ENCODE data around the gene DRAM1. TPM values are rescaled to one million over a fixed set of nuclear protein-coding genes. Genes with fewer than 3 reads are reported as not detected.

The DRAM1 gene
- total RNA-seq, 1 experiment from 2014 or later = 6.9 TPM

- TF ChIP-seq, protein P1, sequence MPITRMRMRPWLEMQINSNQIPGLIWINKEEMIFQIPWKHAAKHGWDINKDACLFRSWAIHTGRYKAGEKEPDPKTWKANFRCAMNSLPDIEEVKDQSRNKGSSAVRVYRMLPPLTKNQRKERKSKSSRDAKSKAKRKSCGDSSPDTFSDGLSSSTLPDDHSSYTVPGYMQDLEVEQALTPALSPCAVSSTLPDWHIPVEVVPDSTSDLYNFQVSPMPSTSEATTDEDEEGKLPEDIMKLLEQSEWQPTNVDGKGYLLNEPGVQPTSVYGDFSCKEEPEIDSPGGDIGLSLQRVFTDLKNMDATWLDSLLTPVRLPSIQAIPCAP (CRISPR knock-in tag; IDR thresholded peaks at IDR 0.05) = no peak
These were observed 69.9 kb downstream of the DRAM1 start (continued) for GRCh38 chr12:101947316-101947715.

DNA sequence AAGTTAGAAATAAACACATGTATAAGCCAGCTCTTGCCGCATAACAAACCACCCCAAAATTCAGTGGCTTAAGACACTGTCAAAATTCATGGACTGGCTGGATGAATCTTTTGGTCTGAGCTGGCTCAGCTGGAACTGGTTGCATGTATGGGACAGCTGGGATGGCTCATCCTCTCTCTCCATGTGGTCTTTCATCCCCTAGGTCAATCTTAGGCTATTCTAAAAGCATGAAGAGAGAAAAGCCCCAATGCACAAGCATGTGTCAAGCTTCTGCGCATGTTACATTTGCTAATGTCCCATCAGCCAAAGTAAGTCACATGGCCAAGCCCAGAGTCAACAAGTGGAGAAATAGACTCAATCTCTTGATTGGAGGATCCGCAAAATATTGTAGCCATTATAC is 71.0 kb downstream of the DRAM1 start:
- TF ChIP-seq FOXK1 (CRISPR knock-in tag; IDR thresholded peaks at IDR 0.05) = no peak
- no peak overlapping the region for H3K27ac Mint-ChIP-seq
- no peaks in the 10 kb centered on the region for H3K27me3 Mint-ChIP-seq (ENCODE audit: low read depth)
- POLR2A ChIA-PET = no interaction called here
- H3K36me3 Mint-ChIP-seq = no peaks in the 10 kb centered on the region
- CTCF ChIA-PET = interaction anchor here (1.4 kb wide), 1 partner anchor 863 kb away, joined by 3 read pairs; no protein-coding TSS in a partner anchor
- DNase-seq (ENCODE audit: low spot score) (no peak), ATAC-seq (no peak)
- H3K4me3 Mint-ChIP-seq = no peak overlapping the region
- H3K9me3 Mint-ChIP-seq = peaks cover 10% of the 10 kb centered on the region
- H3K4me1 Mint-ChIP-seq = no peaks in the 10 kb centered on the region

GRCh38 chr12:101951002-101951670 is 73.8 kb downstream of the DRAM1 start:
- Mint-ChIP-seq H3K27me3 (ENCODE audit: low read depth) (no peaks in the 10 kb centered on the region), H3K27ac (no peak overlapping the region), H3K4me3 (no peak overlapping the region), H3K9me3 (peaks cover 10% of the 10 kb centered on the region), H3K4me1 (no peaks in the 10 kb centered on the region), H3K36me3 (no peaks in the 10 kb centered on the region)
- TF ChIP-seq PREB (CRISPR knock-in tag; IDR thresholded peaks at IDR 0.05; ENCODE audit: borderline replicate concordance) (no peak), RORB (CRISPR knock-in tag; IDR thresholded peaks at IDR 0.05) (no peak), USF2 (CRISPR knock-in tag; IDR thresholded peaks at IDR 0.05) (no peak), ZNF121 (CRISPR knock-in tag; IDR thresholded peaks at IDR 0.05) (no peak), ZNF416 (CRISPR knock-in tag; IDR thresholded peaks at IDR 0.05) (no peak), JUN (CRISPR knock-in tag; IDR thresholded peaks at IDR 0.05) (no peak), RELA (CRISPR knock-in tag; IDR thresholded peaks at IDR 0.05; ENCODE audit: borderline replicate concordance) (no peak), NFE2L1 (CRISPR knock-in tag; IDR thresholded peaks at IDR 0.05) (no peak), GRHL2 (CRISPR knock-in tag; IDR thresholded peaks at IDR 0.05; ENCODE audit: insufficient replicate concordance, severe bottlenecking) (no peak), FOXK1 (CRISPR knock-in tag; IDR thresholded peaks at IDR 0.05) (no peak), ATF1 (CRISPR knock-in tag; IDR thresholded peaks at IDR 0.05) (no peak), KAT7 (CRISPR knock-in tag; IDR thresholded peaks at IDR 0.05; ENCODE audit: borderline replicate concordance) (no peak)
- TF ChIP-seq, protein P2, sequence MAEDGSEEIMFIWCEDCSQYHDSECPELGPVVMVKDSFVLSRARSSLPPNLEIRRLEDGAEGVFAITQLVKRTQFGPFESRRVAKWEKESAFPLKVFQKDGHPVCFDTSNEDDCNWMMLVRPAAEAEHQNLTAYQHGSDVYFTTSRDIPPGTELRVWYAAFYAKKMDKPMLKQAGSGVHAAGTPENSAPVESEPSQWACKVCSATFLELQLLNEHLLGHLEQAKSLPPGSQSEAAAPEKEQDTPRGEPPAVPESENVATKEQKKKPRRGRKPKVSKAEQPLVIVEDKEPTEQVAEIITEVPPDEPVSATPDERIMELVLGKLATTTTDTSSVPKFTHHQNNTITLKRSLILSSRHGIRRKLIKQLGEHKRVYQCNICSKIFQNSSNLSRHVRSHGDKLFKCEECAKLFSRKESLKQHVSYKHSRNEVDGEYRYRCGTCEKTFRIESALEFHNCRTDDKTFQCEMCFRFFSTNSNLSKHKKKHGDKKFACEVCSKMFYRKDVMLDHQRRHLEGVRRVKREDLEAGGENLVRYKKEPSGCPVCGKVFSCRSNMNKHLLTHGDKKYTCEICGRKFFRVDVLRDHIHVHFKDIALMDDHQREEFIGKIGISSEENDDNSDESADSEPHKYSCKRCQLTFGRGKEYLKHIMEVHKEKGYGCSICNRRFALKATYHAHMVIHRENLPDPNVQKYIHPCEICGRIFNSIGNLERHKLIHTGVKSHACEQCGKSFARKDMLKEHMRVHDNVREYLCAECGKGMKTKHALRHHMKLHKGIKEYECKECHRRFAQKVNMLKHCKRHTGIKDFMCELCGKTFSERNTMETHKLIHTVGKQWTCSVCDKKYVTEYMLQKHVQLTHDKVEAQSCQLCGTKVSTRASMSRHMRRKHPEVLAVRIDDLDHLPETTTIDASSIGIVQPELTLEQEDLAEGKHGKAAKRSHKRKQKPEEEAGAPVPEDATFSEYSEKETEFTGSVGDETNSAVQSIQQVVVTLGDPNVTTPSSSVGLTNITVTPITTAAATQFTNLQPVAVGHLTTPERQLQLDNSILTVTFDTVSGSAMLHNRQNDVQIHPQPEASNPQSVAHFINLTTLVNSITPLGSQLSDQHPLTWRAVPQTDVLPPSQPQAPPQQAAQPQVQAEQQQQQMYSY (CRISPR knock-in tag; IDR thresholded peaks at IDR 0.05) = no peak
- TF ChIP-seq, protein P3, sequence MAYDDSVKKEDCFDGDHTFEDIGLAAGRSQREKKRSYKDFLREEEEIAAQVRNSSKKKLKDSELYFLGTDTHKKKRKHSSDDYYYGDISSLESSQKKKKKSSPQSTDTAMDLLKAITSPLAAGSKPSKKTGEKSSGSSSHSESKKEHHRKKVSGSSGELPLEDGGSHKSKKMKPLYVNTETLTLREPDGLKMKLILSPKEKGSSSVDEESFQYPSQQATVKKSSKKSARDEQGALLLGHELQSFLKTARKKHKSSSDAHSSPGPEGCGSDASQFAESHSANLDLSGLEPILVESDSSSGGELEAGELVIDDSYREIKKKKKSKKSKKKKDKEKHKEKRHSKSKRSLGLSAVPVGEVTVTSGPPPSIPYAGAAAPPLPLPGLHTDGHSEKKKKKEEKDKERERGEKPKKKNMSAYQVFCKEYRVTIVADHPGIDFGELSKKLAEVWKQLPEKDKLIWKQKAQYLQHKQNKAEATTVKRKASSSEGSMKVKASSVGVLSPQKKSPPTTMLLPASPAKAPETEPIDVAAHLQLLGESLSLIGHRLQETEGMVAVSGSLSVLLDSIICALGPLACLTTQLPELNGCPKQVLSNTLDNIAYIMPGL (CRISPR knock-in tag; IDR thresholded peaks at IDR 0.05) = no peak
- TF ChIP-seq, protein P4, sequence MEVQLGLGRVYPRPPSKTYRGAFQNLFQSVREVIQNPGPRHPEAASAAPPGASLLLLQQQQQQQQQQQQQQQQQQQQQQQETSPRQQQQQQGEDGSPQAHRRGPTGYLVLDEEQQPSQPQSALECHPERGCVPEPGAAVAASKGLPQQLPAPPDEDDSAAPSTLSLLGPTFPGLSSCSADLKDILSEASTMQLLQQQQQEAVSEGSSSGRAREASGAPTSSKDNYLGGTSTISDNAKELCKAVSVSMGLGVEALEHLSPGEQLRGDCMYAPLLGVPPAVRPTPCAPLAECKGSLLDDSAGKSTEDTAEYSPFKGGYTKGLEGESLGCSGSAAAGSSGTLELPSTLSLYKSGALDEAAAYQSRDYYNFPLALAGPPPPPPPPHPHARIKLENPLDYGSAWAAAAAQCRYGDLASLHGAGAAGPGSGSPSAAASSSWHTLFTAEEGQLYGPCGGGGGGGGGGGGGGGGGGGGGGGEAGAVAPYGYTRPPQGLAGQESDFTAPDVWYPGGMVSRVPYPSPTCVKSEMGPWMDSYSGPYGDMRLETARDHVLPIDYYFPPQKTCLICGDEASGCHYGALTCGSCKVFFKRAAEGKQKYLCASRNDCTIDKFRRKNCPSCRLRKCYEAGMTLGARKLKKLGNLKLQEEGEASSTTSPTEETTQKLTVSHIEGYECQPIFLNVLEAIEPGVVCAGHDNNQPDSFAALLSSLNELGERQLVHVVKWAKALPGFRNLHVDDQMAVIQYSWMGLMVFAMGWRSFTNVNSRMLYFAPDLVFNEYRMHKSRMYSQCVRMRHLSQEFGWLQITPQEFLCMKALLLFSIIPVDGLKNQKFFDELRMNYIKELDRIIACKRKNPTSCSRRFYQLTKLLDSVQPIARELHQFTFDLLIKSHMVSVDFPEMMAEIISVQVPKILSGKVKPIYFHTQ (CRISPR knock-in tag; IDR thresholded peaks at IDR 0.05) = no peak
- DNase-seq (ENCODE audit: low spot score) (no peak), ATAC-seq (no peak)
- ChIA-PET POLR2A (interaction anchor here (0.6 to 0.7 kb wide), 2 partner anchors 18 to 99 kb away, joined by 3 read pairs; no protein-coding TSS in a partner anchor), CTCF (interaction anchor here (0.6 to 2.0 kb wide), 2 partner anchors 11 to 125 kb away, joined by 3 to 6 read pairs; no protein-coding TSS in a partner anchor)

All from WTC11 (cell line).